GM18868 (cell line): ENCODE measurements around the gene SYTL5.
"Not testable (repeated sequence)": the region's sequence is repeated elsewhere in the genome, so short reads cannot be mapped to it uniquely, and the experiment has no call there.

ENCODE experiments used
- ATAC-seq: cut with Tn5 transposase; IDR thresholded peaks from one replicate; pipeline ENCODE4 v1.9.1; 2021; ENCODE audit warnings: mild to moderate bottlenecking, moderate library complexity; ENCODE audit not compliant: unreplicated experiment

Gene SYTL5

GRCh38 chrX:38006291-38006690, at the start of gene SYTL5:
Gene SYTL5 (plus strand): TSS chrX:38006553. CDS start chrX:38033890, 27,337 bp downstream.
- ATAC-seq: no peak

DNA sequence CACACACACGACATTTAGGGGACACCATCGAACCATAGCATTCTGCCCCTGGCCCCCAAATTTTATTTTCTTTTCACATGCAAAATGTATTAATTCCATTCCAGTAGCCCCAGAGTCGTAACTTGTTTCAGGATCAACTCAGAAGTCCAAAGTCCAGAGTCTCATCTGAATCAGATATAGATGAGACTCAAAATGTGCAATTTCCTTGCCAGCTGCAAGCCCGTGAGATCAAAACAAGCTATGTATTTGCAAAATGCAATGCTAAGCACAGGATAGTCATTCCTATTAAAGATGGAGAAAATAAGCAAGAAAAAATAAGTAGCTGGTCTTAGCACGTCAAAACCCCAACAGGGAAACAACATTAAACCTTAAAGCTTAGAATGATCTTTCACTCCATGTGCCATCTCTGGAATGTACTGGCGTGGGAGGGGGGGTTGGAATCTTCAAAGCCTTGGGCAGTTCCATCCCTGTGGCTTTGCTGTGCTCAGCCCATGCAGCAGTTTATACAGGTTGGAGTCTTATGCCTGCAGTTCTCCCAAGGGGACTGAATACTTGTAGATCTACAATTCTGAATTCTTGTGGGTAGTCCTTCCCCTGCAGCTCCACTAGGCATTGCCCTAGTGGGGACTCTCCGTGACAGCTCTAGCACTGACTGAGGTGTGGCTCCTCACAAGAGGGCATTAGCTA, 47.7 kb upstream of the SYTL5 start:
- ATAC-seq: no peak

DNA sequence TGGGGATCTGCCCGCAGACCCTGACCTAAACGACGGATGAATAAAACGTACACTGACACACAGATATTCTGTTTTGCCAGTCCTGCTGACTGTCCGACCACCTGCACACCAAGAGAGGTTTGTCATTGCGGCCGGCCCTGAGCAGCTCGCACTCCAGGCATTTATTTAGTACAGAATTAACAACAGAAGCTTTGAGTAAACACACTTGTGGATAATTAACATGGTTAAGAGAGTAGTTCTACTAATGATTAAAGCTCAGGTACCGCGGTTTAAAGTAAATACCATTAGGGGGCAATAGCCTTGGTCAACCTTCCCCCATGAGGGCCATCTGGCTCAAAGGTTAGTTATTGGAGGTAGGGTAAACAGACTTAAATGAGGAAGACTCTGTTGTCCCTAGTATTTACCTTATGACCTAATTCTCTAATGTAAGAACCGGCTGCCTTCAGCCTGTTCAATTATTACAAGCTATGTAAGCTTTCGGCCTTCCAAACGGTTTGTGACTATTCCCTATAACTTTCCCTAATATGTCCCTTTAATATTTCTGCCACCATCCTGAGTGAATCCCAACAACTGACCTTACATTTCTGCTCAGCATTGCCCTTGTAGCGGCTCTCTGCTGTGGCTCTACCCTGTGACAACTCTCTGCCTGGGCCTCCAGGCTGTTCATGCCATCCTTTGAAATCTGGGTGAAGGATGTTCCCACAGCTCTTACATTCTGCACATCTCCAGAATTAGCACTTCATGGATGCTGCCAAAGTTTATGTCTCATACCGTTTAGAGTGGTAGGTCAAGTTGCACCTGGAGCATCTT, 46.9 kb upstream of the SYTL5 start:
- ATAC-seq: no peak

DNA sequence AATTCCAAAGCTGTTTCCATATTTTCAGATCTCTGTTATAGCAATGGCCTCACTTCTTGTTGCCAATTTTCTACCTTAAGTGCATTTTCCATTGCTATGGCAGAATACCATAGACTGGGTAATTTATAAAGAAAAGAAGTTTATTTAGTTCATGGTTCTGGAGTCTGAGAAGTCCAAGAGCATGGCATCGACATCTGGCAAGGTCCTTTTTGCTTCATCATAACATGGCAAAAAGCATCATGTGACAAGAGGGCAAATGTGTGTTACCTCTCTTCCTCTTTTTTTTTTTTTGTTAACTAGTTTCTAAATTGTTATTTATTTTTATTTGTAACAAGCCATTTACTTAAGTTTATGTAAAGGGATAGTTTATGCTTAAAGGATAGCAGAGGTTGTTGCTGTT, 45.2 kb upstream of the SYTL5 start:
- no peak for ATAC-seq

DNA sequence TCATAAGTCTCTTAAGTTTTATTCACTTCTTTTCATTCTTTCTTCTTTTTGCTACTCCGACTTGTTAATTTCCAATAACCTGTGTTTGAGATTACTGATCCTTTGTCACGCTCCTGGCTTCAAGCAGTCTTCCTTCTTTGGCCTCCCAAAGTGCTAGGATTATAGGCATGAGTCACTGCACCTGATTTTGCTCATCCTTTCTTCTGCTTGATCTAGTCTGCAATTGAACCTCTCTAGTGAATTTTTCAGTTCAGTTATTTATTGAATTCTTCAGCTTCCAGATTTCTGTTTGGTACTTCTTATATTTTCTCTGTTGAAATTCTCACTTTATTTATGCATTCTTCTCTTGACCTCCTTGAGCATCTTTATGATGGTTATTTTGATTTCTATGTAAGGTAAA, 38.6 kb upstream of the SYTL5 start:
- ATAC-seq: no peak

DNA sequence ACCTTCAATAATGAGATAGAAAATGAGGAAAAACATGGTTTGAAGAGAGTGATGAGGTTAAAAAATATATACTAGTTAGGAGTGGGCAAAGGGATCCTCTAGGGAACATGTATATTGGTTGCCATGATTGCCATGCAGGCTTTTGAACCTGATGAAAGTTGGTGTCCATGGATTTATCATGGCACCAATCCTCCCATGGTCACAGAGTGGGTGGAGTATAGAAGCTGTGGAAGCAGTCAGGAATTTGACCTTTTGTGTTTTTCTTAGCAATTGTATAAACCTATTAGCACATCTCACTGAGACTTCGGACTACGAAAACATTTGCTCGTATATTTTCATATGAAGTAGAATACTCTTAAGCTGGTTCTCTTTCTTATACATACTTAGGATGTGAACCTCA, 30.9 kb upstream of the SYTL5 start:
- ATAC-seq: no peak

DNA sequence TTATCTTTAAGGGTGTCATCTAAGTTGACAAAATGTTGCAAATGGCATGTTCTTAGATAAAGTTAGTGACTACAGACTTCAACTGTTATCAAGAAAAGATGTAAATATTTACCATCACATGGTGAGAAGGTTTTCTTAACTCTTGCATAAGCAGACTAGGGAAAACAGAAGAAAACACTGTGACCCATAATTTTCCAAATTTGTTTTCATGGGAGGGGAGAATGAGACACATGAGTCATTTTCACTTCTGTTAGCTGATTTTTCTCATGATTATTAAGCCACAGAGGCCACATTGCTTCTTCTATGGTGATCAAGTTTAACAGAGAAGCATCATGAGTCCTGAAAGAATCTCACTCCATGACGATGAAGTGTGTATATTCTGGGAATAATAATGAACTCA, 30.2 kb upstream of the SYTL5 start:
- ATAC-seq: no peak

GRCh38 chrX:37984880-37985279, 21.5 kb upstream of the SYTL5 start:
- no peak for ATAC-seq

DNA sequence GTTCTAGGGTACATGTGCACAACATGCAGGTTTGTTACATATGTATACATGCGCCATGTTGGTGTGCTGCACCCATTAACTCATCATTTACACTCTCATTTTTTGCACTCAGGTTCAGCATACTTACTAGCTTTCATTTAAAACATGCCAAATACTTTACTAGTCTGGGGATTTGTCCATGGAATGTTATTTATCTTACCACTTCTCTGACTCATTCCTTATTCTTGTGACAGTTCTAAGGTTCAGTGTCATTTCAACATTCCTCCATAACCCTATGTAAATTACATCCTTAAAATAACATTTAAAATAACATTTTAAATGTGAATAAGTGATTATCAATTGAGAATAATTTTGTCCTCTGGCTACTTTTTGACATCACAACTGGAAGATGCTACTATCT, 19.5 kb upstream of the SYTL5 start:
- no peak for ATAC-seq

DNA sequence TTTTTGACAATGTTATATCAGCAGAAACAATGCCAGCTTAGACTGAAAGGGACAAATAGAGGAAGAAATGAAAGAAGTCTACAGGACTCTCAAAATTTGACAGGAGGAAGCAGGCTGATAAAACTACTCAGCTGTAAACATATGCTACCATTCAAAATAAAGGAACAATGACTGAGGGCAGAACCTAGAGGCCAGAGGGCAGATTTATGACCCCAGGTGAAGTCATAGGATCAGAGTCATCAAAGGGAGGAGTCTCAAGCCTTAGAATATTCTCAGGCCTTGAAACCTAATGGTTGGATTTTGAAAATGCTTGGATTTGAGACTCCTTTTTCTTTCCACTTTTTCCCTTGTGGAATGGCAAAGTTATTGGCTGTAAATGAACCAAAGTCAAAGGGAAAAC, 17.0 kb upstream of the SYTL5 start:
- ATAC-seq: no peak

DNA sequence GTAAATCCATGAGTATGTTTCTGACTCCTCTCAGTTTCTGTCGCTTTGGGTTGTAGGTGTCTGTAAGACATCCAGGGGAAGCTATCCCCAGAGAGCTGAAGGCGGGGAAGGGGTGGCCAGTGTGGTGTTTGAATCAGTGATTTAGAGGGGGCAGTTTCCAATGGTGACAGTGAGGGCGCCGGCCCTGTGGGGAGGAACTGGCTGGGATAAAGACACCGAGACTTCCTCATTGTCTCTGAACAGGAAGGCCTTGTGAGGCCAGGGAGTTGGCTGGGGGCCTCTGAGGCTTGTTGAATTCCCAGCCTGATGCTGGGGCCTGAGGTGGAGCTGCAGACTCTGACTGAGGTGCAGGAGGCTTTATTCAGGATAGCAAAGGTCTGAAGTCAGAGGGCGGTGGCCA, 15.1 kb upstream of the SYTL5 start:
- ATAC-seq: not testable (repeated sequence)

- no peak for ATAC-seq
Observed at GRCh38 chrX:37993176-37993575, 13.2 kb upstream of the SYTL5 start.

GRCh38 chrX:37993837-37994619, 12.3 kb upstream of the SYTL5 start:
- peak; percentile 67 for ATAC-seq

DNA sequence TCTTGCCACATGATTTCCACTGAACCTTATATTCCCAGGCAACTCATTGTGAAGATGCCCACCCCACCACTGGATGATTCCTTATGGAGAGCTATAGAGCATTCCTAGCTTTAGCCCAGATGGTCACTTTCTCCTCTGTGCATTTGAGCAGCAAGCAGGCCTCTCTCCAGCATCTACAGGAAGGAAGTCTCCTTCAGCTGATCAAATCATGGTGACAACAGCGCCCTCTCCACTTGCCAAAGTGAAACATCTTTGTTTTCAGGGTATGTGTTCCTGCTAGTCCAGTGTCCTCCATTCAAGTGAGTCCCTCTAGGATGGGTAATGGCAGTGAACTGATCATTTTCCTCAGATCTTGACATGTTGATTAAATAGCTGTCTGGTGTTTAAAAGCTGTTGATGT, 10.9 kb upstream of the SYTL5 start:
- ATAC-seq: no peak

DNA sequence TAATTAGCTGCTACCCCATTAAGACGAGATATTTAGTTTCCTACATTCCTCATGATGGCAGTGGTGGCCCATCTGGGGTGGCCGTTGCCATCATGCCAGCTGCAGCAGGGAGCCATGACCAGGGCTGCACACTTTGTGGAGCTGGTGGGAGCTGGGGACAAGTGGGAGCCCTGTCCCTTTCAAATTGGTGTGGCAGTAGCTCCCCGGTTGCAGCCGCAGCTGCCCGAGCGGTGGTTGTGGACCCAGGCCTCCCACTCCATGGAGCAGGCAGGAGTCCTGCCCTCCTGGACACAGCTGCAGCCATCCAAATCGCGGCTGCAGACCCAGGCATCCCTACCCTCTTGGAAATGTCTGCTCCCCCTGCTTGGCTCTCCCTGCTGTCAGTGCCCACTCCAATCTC, 9.3 kb upstream of the SYTL5 start:
- ATAC-seq: no peak

GRCh38 chrX:37998586-37999262, 7.6 kb upstream of the SYTL5 start:
- no peak for ATAC-seq

DNA sequence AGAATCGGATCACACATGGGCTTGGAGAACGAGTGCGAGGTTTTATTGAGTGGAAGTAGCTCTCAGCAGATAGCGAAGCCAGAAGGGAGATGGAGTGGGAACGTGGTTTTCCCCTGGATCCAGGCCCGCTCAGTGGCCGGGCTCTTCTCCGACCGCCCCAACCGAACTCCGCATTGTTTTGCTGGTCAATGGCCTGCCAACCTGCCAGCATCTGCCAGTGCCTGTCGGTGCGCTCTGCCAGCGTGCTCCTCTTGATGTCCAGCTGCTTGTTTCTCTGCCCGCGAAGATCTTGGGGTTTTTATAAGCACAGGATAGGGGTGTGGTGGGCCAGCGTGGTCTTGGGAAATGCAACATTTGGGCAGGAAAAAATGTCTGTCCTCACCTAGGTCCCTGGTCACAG, 5.6 kb upstream of the SYTL5 start:
- ATAC-seq: no peak

DNA sequence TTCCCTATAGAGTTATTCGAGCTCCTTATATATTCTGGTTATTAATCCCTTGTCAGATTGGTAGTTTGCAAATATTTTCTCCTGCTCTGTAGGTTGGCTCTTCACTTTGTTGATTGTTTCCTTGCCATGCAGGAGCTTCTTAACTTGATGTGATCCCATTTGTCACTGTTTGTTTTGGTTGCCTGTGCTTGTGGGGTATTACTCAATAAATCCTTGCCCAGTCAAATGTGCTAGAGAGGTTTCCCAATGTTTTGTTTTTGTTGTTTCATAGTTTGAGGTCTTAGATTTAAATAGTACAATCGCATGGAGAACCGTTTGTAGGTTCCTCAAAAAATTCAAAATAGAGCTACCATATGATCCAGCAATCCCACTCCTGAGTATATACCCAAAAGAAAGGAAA, 2.3 kb upstream of the SYTL5 start:
- ATAC-seq: no peak

DNA sequence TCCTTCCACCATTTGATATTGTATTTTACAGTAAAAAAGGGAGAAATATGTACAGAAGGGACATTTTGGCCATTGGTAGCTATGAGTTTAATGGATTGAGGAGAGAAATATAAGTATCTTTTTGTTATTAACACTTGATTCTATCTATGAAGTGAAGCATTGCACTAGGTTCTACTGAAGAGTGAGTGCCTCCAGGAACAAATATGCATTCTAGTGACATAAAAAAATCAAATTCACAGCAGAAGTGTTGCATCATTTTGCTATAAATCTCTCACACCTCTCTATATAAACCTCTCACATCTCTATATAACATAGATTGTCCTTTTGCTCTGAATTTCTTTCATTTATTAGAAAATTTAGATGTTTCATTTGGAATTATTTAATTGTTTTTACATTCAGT, 425 bp downstream of the SYTL5 start:
- ATAC-seq: no peak

- ATAC-seq: no peak
Observed at GRCh38 chrX:38008658-38009057, 2.3 kb downstream of the SYTL5 start.

DNA sequence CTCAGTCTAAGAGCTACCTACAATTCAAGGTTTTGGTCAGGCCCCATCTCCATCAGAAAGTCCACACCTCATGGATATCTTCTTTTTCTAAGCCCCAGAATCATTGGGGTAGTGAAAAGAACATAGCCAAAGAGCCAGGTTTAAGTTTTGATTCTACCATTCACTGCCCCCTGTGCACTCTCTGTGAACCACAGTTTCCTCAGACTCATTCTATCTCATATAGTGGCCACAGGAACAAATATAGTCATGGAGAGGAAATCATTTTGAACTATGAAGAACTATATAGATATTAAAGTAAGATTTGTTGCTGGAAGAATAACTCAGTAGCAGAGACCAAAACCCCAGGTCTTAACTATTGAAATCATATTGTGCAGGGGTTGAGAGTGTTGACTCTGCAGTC, 3.3 kb downstream of the SYTL5 start:
- no peak for ATAC-seq
